Gastrocnemius medialis (tissue), 4 donors: ENCODE data around the gene CERS5. TPM values are rescaled to one million over a fixed set of nuclear protein-coding genes. Genes with fewer than 3 reads are reported as not detected.
A peak's percentile ranks its signal among the peaks of the same experiment; 100 is the strongest.

Source experiments
- ATAC-seq, 2 donors: fragments of 150-250 bp; one replicate each; pipeline ENCODE4 v1.9.1; 2016
- DNase-seq, 2 donors: peaks; one replicate each; pipeline ENCODE4 v3.0.0-alpha.2; 2019
- H3K27ac ChIP-seq, 4 donors: fragments of 200-600 bp; sonication (generic); 1 replicate in 1 of 4; 2 replicates in 3 of 4; pipeline ENCODE4 v1.5.1; 2016 to 2018; ENCODE audit warnings: mild to moderate bottlenecking in 2 of 4, moderate library complexity in 1 of 4
- H3K27me3 ChIP-seq, 3 donors: fragments of 200-600 bp; sonication (generic) in 2 of 3; 1 replicate in 1 of 3; 2 replicates in 2 of 3; pipeline versions ENCODE4 v1.5.1 to v1.6.0; 2016 to 2019; ENCODE audit warnings: mild to moderate bottlenecking in 1 of 3, moderate library complexity in 1 of 3
- H3K36me3 ChIP-seq, 2 donors: fragments of 200-600 bp; sonication (generic) in 1 of 2; one replicate each; pipeline ENCODE4 v1.5.1; 2017 to 2018
- H3K4me1 ChIP-seq, 2 donors: fragments of 200-600 bp; sonication (generic) in 1 of 2; one replicate each; pipeline ENCODE4 v1.5.1; 2016 to 2017; ENCODE audit warnings: mild to moderate bottlenecking in 2 of 2
- H3K4me3 ChIP-seq, 4 donors: fragments of 200-600 bp; sonication (generic) in 3 of 4; 1 replicate in 1 of 4; 2 replicates in 3 of 4; pipeline ENCODE4 v1.5.1; 2016 to 2019; ENCODE audit warnings: mild to moderate bottlenecking in 2 of 4
- H3K9me3 ChIP-seq, 3 donors: fragments of 200-600 bp; sonication (generic) in 2 of 3; 1 replicate in 1 of 3; 2 replicates in 2 of 3; pipeline ENCODE4 v1.5.1; 2016 to 2019
- CTCF ChIP-seq, 5 experiments: fragments of 450-650 bp in 3 of 5; fragments of 200-600 bp in 2 of 5; sonication (generic) in 2 of 5; IDR thresholded peaks in 4 of 5; conservative IDR thresholded peaks in 1 of 5; 1 replicate in 4 of 5; 2 replicates in 1 of 5; pipeline ENCODE4 v1.5.1; 2016 to 2019; ENCODE audit warnings: antibody characterized with exemption in 5 of 5, mild to moderate bottlenecking in 3 of 5, moderate library complexity in 3 of 5
- POLR2A ChIP-seq, 2 donors: fragments of 450-650 bp; IDR thresholded peaks; one replicate each; pipeline ENCODE4 v1.6.1; 2017; ENCODE audit warnings: antibody characterized with exemption in 2 of 2, mild to moderate bottlenecking in 2 of 2, moderate library complexity in 2 of 2
- in situ Hi-C, 4 donors: fragments of 200-750 bp; cut with MboI; loops; one replicate each; pipeline versions ENCODE4 v1.15.0 to v1.8.0; 2017; ENCODE audit warnings: low sequenced_read_pairs in 4 of 4
- intact Hi-C: fragments of 100-400 bp; cut with DNase I; formaldehyde crosslinking; loops from one replicate; pipeline ENCODE4 v1.15.1; 2023; ENCODE audit warnings: low total_unique reads
- total RNA-seq, 4 donors: library from RNA; depleted of rRNA; stranded (reverse); fragments of >200 nt; gene quantifications; one replicate each; pipeline versions ENCODE4 v1.1.0 to v1.2.3, GENCODE V29; 2016

The CERS5 gene
- total RNA-seq, 4 donors from 2014 or later, result 5.4 to 9.2 (median 7.3) TPM

GRCh38 chr12:50186681-50187080 lies 19.5 kb upstream of the CERS5 start:
- no peak for DNase-seq
- in situ Hi-C loops, result no loop called here
- TF ChIP-seq POLR2A (IDR thresholded peaks at IDR 0.05), result no peak
- no peak for TF ChIP-seq CTCF (IDR thresholded peaks at IDR 0.05 in 4 of 5, conservative IDR thresholded peaks at IDR 0.05 in 1 of 5)
- H3K9me3 ChIP-seq, result no peaks in the 10 kb centered on the region
- H3K27ac ChIP-seq, result no peak overlapping the region
- H3K4me1 ChIP-seq, result peaks cover 5 to 22% of the 10 kb centered on the region in 2 donors
- H3K27me3 ChIP-seq, result no peaks in the 10 kb centered on the region
- H3K4me3 ChIP-seq, result no peak overlapping the region
- no peak for ATAC-seq
- H3K36me3 ChIP-seq, result peaks cover 0 to 4% of the 10 kb centered on the region in 2 donors
- intact Hi-C loops, result loop anchor here (5.0 kb wide), 1 partner anchor 126 kb away; no protein-coding TSS in a partner anchor

GRCh38 chr12:50185970-50186663 lies 18.9 kb upstream of the CERS5 start:
- no peak for ATAC-seq
- intact Hi-C loops, result loop anchor here (5.0 kb wide), 1 partner anchor 126 kb away; no protein-coding TSS in a partner anchor

GRCh38 chr12:50185301-50185895 lies 18.2 kb upstream of the CERS5 start:
- no peak overlapping the region for H3K4me3 ChIP-seq
- no peaks in the 10 kb centered on the region for H3K9me3 ChIP-seq
- intact Hi-C loops (loop anchor here (5.0 kb wide), 1 partner anchor 127 kb away; no protein-coding TSS in a partner anchor), in situ Hi-C loops (no loop called here)
- no peak for ATAC-seq
- TF ChIP-seq CTCF (IDR thresholded peaks at IDR 0.05 in 4 of 5, conservative IDR thresholded peaks at IDR 0.05 in 1 of 5) (no peak), POLR2A (IDR thresholded peaks at IDR 0.05) (no peak)
- peak overlapping the region in 1 of 4 donors; percentile 2 for H3K27ac ChIP-seq
- H3K4me1 ChIP-seq, result peaks cover 5 to 22% of the 10 kb centered on the region in 2 donors
- no peak for DNase-seq
- peaks cover 0 to 8% of the 10 kb centered on the region in 2 donors for H3K36me3 ChIP-seq
- no peaks in the 10 kb centered on the region for H3K27me3 ChIP-seq

More at GRCh38 chr12:50185970-50186663, 18.9 kb upstream of the CERS5 start:
- TF ChIP-seq POLR2A (IDR thresholded peaks at IDR 0.05) (no peak), CTCF (IDR thresholded peaks at IDR 0.05 in 4 of 5, conservative IDR thresholded peaks at IDR 0.05 in 1 of 5) (no peak)
- H3K36me3 ChIP-seq, result peaks cover 0 to 8% of the 10 kb centered on the region in 2 donors
- peaks cover 5 to 22% of the 10 kb centered on the region in 2 donors for H3K4me1 ChIP-seq
- no peak overlapping the region for H3K4me3 ChIP-seq
- DNase-seq, result no peak
- H3K9me3 ChIP-seq, result no peaks in the 10 kb centered on the region
- H3K27me3 ChIP-seq, result no peaks in the 10 kb centered on the region
- peak overlapping the region in 1 of 4 donors; percentile 2 for H3K27ac ChIP-seq
- in situ Hi-C loops, result no loop called here

GRCh38 chr12:50184261-50184660 lies 17.1 kb upstream of the CERS5 start:
- Histone ChIP-seq H3K4me1 (peaks cover 5 to 22% of the 10 kb centered on the region in 2 donors), H3K27ac (no peak overlapping the region), H3K4me3 (no peak overlapping the region), H3K36me3 (peaks cover 0 to 8% of the 10 kb centered on the region in 2 donors), H3K9me3 (no peaks in the 10 kb centered on the region), H3K27me3 (no peaks in the 10 kb centered on the region)
- DNase-seq, result no peak
- intact Hi-C loops, result no loop called here
- in situ Hi-C loops, result no loop called here
- no peak for TF ChIP-seq CTCF (IDR thresholded peaks at IDR 0.05 in 4 of 5, conservative IDR thresholded peaks at IDR 0.05 in 1 of 5)
- no peak for TF ChIP-seq POLR2A (IDR thresholded peaks at IDR 0.05)
- no peak for ATAC-seq
